Right lobe of liver (tissue), 4 donors: ENCODE measurements around the gene EPHA2.

ENCODE experiments used
- CTCF ChIP-seq, 4 donors: fragments of 200-600 bp in 3 of 4; fragments of 450-650 bp in 1 of 4; IDR thresholded peaks; one replicate each; pipeline versions ENCODE4 v1.5.1 to v1.8.0; 2016 to 2022; ENCODE audit warnings: antibody characterized with exemption in 4 of 4, mild to moderate bottlenecking in 2 of 4
- POLR2A ChIP-seq: fragments of 450-650 bp; IDR thresholded peaks from one replicate; pipeline ENCODE4 v1.6.1; 2017; ENCODE audit warnings: antibody characterized with exemption, mild to moderate bottlenecking
- donor health status: DM: no; HTN: no; CAD: no.
- donor health status: DM: no; HTN: no; CAD: no.
- donor health status: DM: no; HTN: yes; CAD: no.

- TF ChIP-seq POLR2A (no peak), CTCF (IDR thresholded peaks at IDR 0.05) (no peak)
These were observed 35.4 kb upstream of the EPHA2 start for GRCh38 chr1:16191309-16191708.
